ENCODE measurements around the gene BTN1A1.

GRCh38 chr6:26495281-26495680, 4.8 kb upstream of the BTN1A1 start:
- TF ChIP-seq, protein P1, sequence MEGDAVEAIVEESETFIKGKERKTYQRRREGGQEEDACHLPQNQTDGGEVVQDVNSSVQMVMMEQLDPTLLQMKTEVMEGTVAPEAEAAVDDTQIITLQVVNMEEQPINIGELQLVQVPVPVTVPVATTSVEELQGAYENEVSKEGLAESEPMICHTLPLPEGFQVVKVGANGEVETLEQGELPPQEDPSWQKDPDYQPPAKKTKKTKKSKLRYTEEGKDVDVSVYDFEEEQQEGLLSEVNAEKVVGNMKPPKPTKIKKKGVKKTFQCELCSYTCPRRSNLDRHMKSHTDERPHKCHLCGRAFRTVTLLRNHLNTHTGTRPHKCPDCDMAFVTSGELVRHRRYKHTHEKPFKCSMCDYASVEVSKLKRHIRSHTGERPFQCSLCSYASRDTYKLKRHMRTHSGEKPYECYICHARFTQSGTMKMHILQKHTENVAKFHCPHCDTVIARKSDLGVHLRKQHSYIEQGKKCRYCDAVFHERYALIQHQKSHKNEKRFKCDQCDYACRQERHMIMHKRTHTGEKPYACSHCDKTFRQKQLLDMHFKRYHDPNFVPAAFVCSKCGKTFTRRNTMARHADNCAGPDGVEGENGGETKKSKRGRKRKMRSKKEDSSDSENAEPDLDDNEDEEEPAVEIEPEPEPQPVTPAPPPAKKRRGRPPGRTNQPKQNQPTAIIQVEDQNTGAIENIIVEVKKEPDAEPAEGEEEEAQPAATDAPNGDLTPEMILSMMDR (IDR thresholded peaks at IDR 0.05): no peak
- no peak for TF ChIP-seq EP300 (IDR thresholded peaks at IDR 0.05)

All from upper lobe of left lung (tissue), 4 donors.